ENCODE data around the gene FCRL4.

DNA sequence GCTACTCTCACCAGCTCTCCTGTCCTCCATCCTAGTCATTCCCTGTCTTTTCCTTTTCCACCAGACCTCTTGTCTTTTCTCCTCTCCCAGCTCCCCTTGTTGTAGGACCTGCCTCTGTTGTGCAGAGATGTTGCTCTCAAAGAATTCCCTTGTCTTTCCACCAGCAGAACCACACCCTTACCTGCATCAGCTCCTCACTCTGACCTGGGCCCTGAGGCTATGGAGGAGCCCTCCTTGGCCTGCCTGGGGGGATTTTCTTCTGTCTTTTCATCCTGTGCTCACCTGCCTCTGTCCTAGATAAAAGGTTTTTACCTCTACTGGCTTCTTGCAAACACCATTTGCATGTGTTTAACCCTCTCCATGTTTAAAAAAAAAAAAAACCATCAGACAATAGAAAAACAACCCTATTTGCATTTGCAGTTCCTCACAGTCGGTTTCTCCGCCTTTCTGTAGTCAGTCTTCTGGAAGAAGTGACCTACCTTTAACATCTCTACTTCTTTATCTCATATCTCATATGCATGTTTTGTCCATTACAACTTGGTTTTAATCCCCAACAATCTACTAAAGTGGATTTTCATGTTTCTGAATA, 57.6 kb downstream of the FCRL4 start:
- TF ChIP-seq EZH2 (IDR thresholded peaks at IDR 0.05; ENCODE audit: low read length): no peak
- TF ChIP-seq, protein P1, sequence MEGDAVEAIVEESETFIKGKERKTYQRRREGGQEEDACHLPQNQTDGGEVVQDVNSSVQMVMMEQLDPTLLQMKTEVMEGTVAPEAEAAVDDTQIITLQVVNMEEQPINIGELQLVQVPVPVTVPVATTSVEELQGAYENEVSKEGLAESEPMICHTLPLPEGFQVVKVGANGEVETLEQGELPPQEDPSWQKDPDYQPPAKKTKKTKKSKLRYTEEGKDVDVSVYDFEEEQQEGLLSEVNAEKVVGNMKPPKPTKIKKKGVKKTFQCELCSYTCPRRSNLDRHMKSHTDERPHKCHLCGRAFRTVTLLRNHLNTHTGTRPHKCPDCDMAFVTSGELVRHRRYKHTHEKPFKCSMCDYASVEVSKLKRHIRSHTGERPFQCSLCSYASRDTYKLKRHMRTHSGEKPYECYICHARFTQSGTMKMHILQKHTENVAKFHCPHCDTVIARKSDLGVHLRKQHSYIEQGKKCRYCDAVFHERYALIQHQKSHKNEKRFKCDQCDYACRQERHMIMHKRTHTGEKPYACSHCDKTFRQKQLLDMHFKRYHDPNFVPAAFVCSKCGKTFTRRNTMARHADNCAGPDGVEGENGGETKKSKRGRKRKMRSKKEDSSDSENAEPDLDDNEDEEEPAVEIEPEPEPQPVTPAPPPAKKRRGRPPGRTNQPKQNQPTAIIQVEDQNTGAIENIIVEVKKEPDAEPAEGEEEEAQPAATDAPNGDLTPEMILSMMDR (optimal IDR thresholded peaks at IDR 0.05 in 1 of 3, IDR thresholded peaks at IDR 0.05 in 1 of 3, conservative IDR thresholded peaks at IDR 0.05 in 1 of 3; ENCODE audit: extremely low read depth in 1 of 3, insufficient read depth in 2 of 3, low read length in 3 of 3): no peak

Measured in keratinocyte (primary cell).